HG03060 (cell line): ENCODE results near the gene TGFB1.

Source experiments
- ATAC-seq: cut with Tn5 transposase; IDR thresholded peaks from one replicate; pipeline ENCODE4 v1.9.1; 2021; ENCODE audit warnings: low read depth, moderate number of reproducible peaks; ENCODE audit not compliant: unreplicated experiment

Gene TGFB1

GRCh38 chr19:41323023-41323422 lies 30.7 kb downstream of the TGFB1 start:
- ATAC-seq: no peak

- ATAC-seq: no peak
These were observed 31.3 kb downstream of the TGFB1 start for GRCh38 chr19:41322451-41322850.

- ATAC-seq: no peak
These were observed 32.0 kb downstream of the TGFB1 start for GRCh38 chr19:41321600-41322270.

- no peak for ATAC-seq
These were observed 32.5 kb downstream of the TGFB1 start for GRCh38 chr19:41321204-41321599.

- no peak for ATAC-seq
These were observed 33.2 kb downstream of the TGFB1 start for GRCh38 chr19:41320568-41320967.

GRCh38 chr19:41320185-41320518 lies 33.6 kb downstream of the TGFB1 start:
- ATAC-seq: no peak

GRCh38 chr19:41319500-41320184 lies 34.1 kb downstream of the TGFB1 start:
- no peak for ATAC-seq

GRCh38 chr19:41318696-41319499 lies 34.8 kb downstream of the TGFB1 start:
- ATAC-seq: no peak

- ATAC-seq: no peak
These were observed 37.3 kb downstream of the TGFB1 start for GRCh38 chr19:41316306-41316920.

- ATAC-seq: no peak
These were observed 42.1 kb downstream of the TGFB1 start for GRCh38 chr19:41311613-41312012.

GRCh38 chr19:41311072-41311471 lies 42.6 kb downstream of the TGFB1 start:
- ATAC-seq: no peak

- ATAC-seq: peak; percentile 47
These were observed 43.5 kb downstream of the TGFB1 start, which contains the start of gene CCDC97 for GRCh38 chr19:41310033-41310831. Gene CCDC97 (plus strand): TSS chr19:41310172. CDS start chr19:41310311, 139 bp downstream.

- no peak for ATAC-seq
These were observed 44.3 kb downstream of the TGFB1 start for GRCh38 chr19:41309180-41310032.

- no peak for ATAC-seq
These were observed 45.1 kb downstream of the TGFB1 start for GRCh38 chr19:41308450-41309179.

- no peak for ATAC-seq
These were observed 45.7 kb downstream of the TGFB1 start for GRCh38 chr19:41307954-41308449.

- ATAC-seq: no peak
These were observed 46.4 kb downstream of the TGFB1 start for GRCh38 chr19:41307090-41307875.

GRCh38 chr19:41305927-41306793 lies 47.6 kb downstream of the TGFB1 start:
- ATAC-seq: no peak
